ENCODE results near the gene ZEB1. TPM values are rescaled to one million over a fixed set of nuclear protein-coding genes. Genes with fewer than 3 reads are reported as not detected.

ZEB1 gene
- polyA plus RNA-seq, 1 donor from 2014 or later: 18.0 TPM

GRCh38 chr10:31413325-31413724 is 94.3 kb downstream of the ZEB1 start:
- no peaks in the 10 kb centered on the region for H3K9me3 ChIP-seq (ENCODE audit: low read length)
- no peak overlapping the region for H2AFZ ChIP-seq (ENCODE audit: low read depth, low read length)
- H3K9ac ChIP-seq (ENCODE audit: low read length): no peak overlapping the region
- H3K27me3 ChIP-seq (ENCODE audit: insufficient read depth, low read depth, low read length): no peaks in the 10 kb centered on the region
- no peaks in the 10 kb centered on the region for H3K36me3 ChIP-seq (ENCODE audit: insufficient read depth, low read length)
- peaks cover 66% of the 10 kb centered on the region for H3K79me2 ChIP-seq (replicated peaks; ENCODE audit: insufficient read depth, low read length)
- TF ChIP-seq TAF1 (IDR thresholded peaks at IDR 0.05; ENCODE audit: low read depth): no peak
- no peak for TF ChIP-seq REST (IDR thresholded peaks at IDR 0.05; ENCODE audit: borderline replicate concordance)
- H4K20me1 ChIP-seq (ENCODE audit: insufficient read depth): no peaks in the 10 kb centered on the region
- H3K9me2 ChIP-seq (ENCODE audit: insufficient read depth, low read length): no peaks in the 10 kb centered on the region
- H3F3A ChIP-seq (ENCODE audit: insufficient read depth, low read length, poor library complexity, severe bottlenecking): no peaks in the 10 kb centered on the region
- no peak overlapping the region for H3K27ac ChIP-seq (ENCODE audit: low read length)
- H3K4me3 ChIP-seq (ENCODE audit: low read length): no peak overlapping the region
- no peak overlapping the region for H3K4me2 ChIP-seq (ENCODE audit: low read length)

DNA sequence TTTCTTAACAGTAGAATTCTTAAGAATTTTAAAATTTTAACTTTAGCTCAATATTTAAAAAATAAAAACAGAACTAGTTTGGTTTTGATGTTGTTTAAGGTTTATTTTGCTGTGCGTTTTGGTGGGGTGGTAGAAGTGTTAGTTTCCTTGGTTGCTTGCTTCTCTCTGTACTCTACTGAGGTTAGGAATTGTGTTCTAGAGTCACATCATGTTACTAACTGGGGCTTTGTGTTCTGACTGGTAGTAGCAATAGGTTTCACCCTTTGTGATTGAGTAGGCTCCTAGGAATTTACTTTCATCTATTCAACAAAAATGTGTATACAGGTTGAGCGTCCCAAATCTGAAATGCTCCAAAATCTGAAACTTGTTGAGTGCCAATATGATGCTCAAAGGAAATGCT is 99.5 kb downstream of the ZEB1 start:
- Histone ChIP-seq H3F3A (ENCODE audit: insufficient read depth, low read length, poor library complexity, severe bottlenecking) (no peaks in the 10 kb centered on the region), H3K27ac (ENCODE audit: low read length) (no peak overlapping the region), H3K9me2 (ENCODE audit: insufficient read depth, low read length) (no peaks in the 10 kb centered on the region), H3K79me2 (replicated peaks; ENCODE audit: insufficient read depth, low read length) (peaks cover 83% of the 10 kb centered on the region), H3K9ac (ENCODE audit: low read length) (no peak overlapping the region), H2AFZ (ENCODE audit: low read depth, low read length) (no peak overlapping the region), H3K27me3 (ENCODE audit: insufficient read depth, low read depth, low read length) (no peaks in the 10 kb centered on the region), H3K36me3 (ENCODE audit: insufficient read depth, low read length) (no peaks in the 10 kb centered on the region), H3K9me3 (ENCODE audit: low read length) (no peaks in the 10 kb centered on the region), H4K20me1 (ENCODE audit: insufficient read depth) (no peaks in the 10 kb centered on the region), H3K4me2 (ENCODE audit: low read length) (no peak overlapping the region), H3K4me3 (ENCODE audit: low read length) (no peak overlapping the region)
- no peak for TF ChIP-seq TAF1 (IDR thresholded peaks at IDR 0.05; ENCODE audit: low read depth)
- TF ChIP-seq EZH2 (IDR thresholded peaks at IDR 0.05; ENCODE audit: borderline replicate concordance, insufficient read depth, low read length, poor library complexity, severe bottlenecking): no peak
- no peak for TF ChIP-seq MXI1 (conservative IDR thresholded peaks at IDR 0.05; ENCODE audit: poor library complexity, severe bottlenecking)
- TF ChIP-seq POLR2AphosphoS5 (IDR thresholded peaks at IDR 0.05): no peak
- no peak for TF ChIP-seq EP300 (conservative IDR thresholded peaks at IDR 0.05; ENCODE audit: poor library complexity, severe bottlenecking)

DNA sequence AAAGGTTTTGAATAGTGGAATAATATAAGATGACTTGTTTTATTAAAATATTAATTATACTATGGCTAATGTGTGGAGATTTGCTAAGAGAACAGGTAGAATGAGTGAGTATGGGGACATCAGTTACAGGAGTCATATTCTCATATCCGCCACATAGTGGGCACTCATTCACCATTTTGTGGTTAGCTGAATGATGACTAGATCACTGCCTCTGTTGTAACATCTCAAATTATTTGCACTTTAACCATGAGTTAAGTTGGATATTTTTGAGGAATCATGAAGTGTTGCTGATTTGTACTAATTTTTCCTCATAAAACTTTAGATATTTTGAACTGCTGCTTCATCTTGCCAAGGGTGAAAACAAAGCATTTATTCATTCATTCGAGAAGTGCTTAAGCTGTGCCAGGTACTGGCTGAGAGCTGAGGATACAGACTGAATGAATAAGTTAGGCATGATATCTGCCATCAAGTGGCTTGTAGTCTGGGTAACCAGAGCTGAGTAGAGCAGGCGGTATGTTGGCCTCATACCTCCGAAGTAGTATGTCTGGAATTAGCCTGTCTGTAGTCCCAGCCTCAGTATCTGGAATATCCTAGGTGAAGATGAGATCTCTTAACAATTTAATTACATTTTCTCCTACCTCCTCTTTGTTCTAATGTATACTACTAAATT is 100.5 kb downstream of the ZEB1 start:
- no peak for TF ChIP-seq POLR2AphosphoS5 (IDR thresholded peaks at IDR 0.05)
- TF ChIP-seq CTCF (IDR thresholded peaks at IDR 0.05; ENCODE audit: poor library complexity, severe bottlenecking): no peak
- no peak for TF ChIP-seq SMC3 (conservative IDR thresholded peaks at IDR 0.05; ENCODE audit: poor library complexity)
- no peak for TF ChIP-seq MXI1 (conservative IDR thresholded peaks at IDR 0.05; ENCODE audit: poor library complexity, severe bottlenecking)
- TF ChIP-seq RAD21 (conservative IDR thresholded peaks at IDR 0.05): no peak
- TF ChIP-seq REST (IDR thresholded peaks at IDR 0.05; ENCODE audit: borderline replicate concordance): no peak
- TF ChIP-seq TAF1 (IDR thresholded peaks at IDR 0.05; ENCODE audit: low read depth): no peak
- TF ChIP-seq EZH2 (IDR thresholded peaks at IDR 0.05; ENCODE audit: borderline replicate concordance, insufficient read depth, low read length, poor library complexity, severe bottlenecking): no peak
- no peak for TF ChIP-seq EP300 (conservative IDR thresholded peaks at IDR 0.05; ENCODE audit: poor library complexity, severe bottlenecking)
- Histone ChIP-seq H3K27ac (ENCODE audit: low read length) (no peak overlapping the region), H3K9me2 (ENCODE audit: insufficient read depth, low read length) (no peaks in the 10 kb centered on the region), H3K4me3 (ENCODE audit: low read length) (no peak overlapping the region), H3K9me3 (ENCODE audit: low read length) (no peaks in the 10 kb centered on the region), H3K27me3 (ENCODE audit: insufficient read depth, low read depth, low read length) (no peaks in the 10 kb centered on the region), H2AFZ (ENCODE audit: low read depth, low read length) (no peak overlapping the region), H4K20me1 (ENCODE audit: insufficient read depth) (no peaks in the 10 kb centered on the region), H3K9ac (ENCODE audit: low read length) (no peak overlapping the region), H3K4me2 (ENCODE audit: low read length) (no peak overlapping the region), H3K79me2 (replicated peaks; ENCODE audit: insufficient read depth, low read length) (peaks cover 86% of the 10 kb centered on the region), H3F3A (ENCODE audit: insufficient read depth, low read length, poor library complexity, severe bottlenecking) (no peaks in the 10 kb centered on the region), H3K36me3 (ENCODE audit: insufficient read depth, low read length) (no peaks in the 10 kb centered on the region)

Data from neural cell (in vitro differentiated cells).